MCF 10A (cell line): ENCODE results near the gene OBSL1. TPM values are rescaled to one million over a fixed set of nuclear protein-coding genes. Genes with fewer than 3 reads are reported as not detected.

Experiments used
- BruUV-seq: library from RNA; stranded (reverse); fragments of 400-500 nt; replicated peaks from 2 replicates; lab custom pipeline; 2021; lab: Mats Ljungman, UMichigan
- CTCF ChIA-PET: fragments of 300-600 bp; sonication (Branson Sonifier 250); formaldehyde crosslinking; extraction: SDS; loops from one replicate; lab custom pipeline; 2021; ENCODE audit warnings: antibody characterized with exemption, inconsistent platforms; lab: Yijun Ruan, JAX
- POLR2A ChIA-PET: fragments of 300-600, 350-650 bp; sonication (Branson Sonifier 250); formaldehyde crosslinking; extraction: SDS; loops from one replicate; lab custom pipeline; 2020; ENCODE audit warnings: antibody characterized with exemption, inconsistent platforms; lab: Yijun Ruan, JAX
- DNase-seq: peaks from one replicate; pipeline ENCODE4 v3.0.0-alpha.2; 2018; ENCODE audit not compliant: unreplicated experiment
- H3K27ac Mint-ChIP-seq: one replicate; pipeline ENCODE4 v1.8.0; 2022; ENCODE audit warnings: mild to moderate bottlenecking, low read depth, mixed read lengths; ENCODE audit not compliant: unreplicated experiment
- H3K27me3 Mint-ChIP-seq: one replicate; pipeline ENCODE4 v1.8.0; 2022; ENCODE audit warnings: mixed read lengths; ENCODE audit not compliant: insufficient read depth, unreplicated experiment
- H3K36me3 Mint-ChIP-seq: one replicate; pipeline ENCODE4 v1.8.0; 2022; ENCODE audit warnings: mild to moderate bottlenecking, moderate library complexity, mixed read lengths; ENCODE audit not compliant: insufficient read depth, unreplicated experiment
- H3K4me1 Mint-ChIP-seq: one replicate; pipeline ENCODE4 v1.8.0; 2022; ENCODE audit warnings: mixed read lengths; ENCODE audit not compliant: insufficient read depth, unreplicated experiment
- H3K4me3 Mint-ChIP-seq: one replicate; pipeline ENCODE4 v1.8.0; 2022; ENCODE audit warnings: mild to moderate bottlenecking, moderate library complexity, mixed read lengths; ENCODE audit not compliant: unreplicated experiment
- H3K9me3 Mint-ChIP-seq: one replicate; pipeline ENCODE4 v1.8.0; 2022; ENCODE audit warnings: mixed read lengths; ENCODE audit not compliant: unreplicated experiment
- CTCF ChIP-seq: fragments of 200-600 bp; IDR thresholded peaks from one replicate; pipeline ENCODE4 v1.8.0; 2022; ENCODE audit warnings: antibody characterized with exemption, mild to moderate bottlenecking; ENCODE audit not compliant: unreplicated experiment
- intact Hi-C: fragments of 100-400 bp; cut with micrococcal nuclease; formaldehyde crosslinking; loops from 2 replicates; pipeline ENCODE4 v1.14.1; 2022
- microRNA-seq: library from miRNA; unstranded; fragments of <30 nt; microRNA quantifications from one replicate; pipeline ENCODE4 v1.2.0, GENCODE V29; 2022
- total RNA-seq: library from RNA; stranded (reverse); gene quantifications from 2 replicates; pipeline ENCODE4 v1.2.3, GENCODE V29; 2022

Gene OBSL1
- total RNA-seq, 1 experiment from 2014 or later: 29.0 TPM

- no TSS peak for BruUV-seq
- no peaks in the 10 kb centered on the region for H3K9me3 Mint-ChIP-seq
- DNase-seq: no peak
- intact Hi-C loops: no loop called here
- no peak overlapping the region for H3K4me3 Mint-ChIP-seq
- TF ChIP-seq CTCF: no peak
- POLR2A ChIA-PET: no interaction called here
- H3K4me1 Mint-ChIP-seq: peaks cover 16% of the 10 kb centered on the region
- CTCF ChIA-PET: interaction anchor here (1.0 kb wide), 1 partner anchor 25 kb away, joined by 4 read pairs; no protein-coding TSS in a partner anchor
- peaks cover 12% of the 10 kb centered on the region for H3K27me3 Mint-ChIP-seq
- no peak overlapping the region for H3K27ac Mint-ChIP-seq
- H3K36me3 Mint-ChIP-seq: peaks cover 7% of the 10 kb centered on the region
These were observed 65.8 kb downstream of the OBSL1 start for GRCh38 chr2:219505585-219505984.

GRCh38 chr2:219502618-219503017 is 68.7 kb downstream of the OBSL1 start:
- H3K9me3 Mint-ChIP-seq: no peaks in the 10 kb centered on the region
- ChIA-PET CTCF (interaction anchor here (1.1 to 2.3 kb wide), 4 partner anchors 9 to 187 kb away, joined by 3 to 11 read pairs (median 4); no protein-coding TSS in a partner anchor), POLR2A (no interaction called here)
- intact Hi-C loops: no loop called here
- no peaks in the 10 kb centered on the region for H3K27me3 Mint-ChIP-seq
- TF ChIP-seq CTCF: no peak
- H3K4me3 Mint-ChIP-seq: no peak overlapping the region
- peaks cover 24% of the 10 kb centered on the region for H3K4me1 Mint-ChIP-seq
- no TSS peak for BruUV-seq
- H3K36me3 Mint-ChIP-seq: peaks cover 7% of the 10 kb centered on the region
- DNase-seq: no peak
- H3K27ac Mint-ChIP-seq: no peak overlapping the region

GRCh38 chr2:219501849-219502248 is 69.5 kb downstream of the OBSL1 start:
- no peak overlapping the region for H3K27ac Mint-ChIP-seq
- no peak for DNase-seq
- peaks cover 7% of the 10 kb centered on the region for H3K36me3 Mint-ChIP-seq
- ChIA-PET CTCF (interaction anchor here (0.8 to 2.1 kb wide), 3 partner anchors 29 to 100 kb away, joined by 3 to 11 read pairs (median 4); no protein-coding TSS in a partner anchor), POLR2A (no interaction called here)
- no TSS peak for BruUV-seq
- no peak for TF ChIP-seq CTCF
- H3K4me1 Mint-ChIP-seq: peaks cover 24% of the 10 kb centered on the region
- H3K27me3 Mint-ChIP-seq: no peaks in the 10 kb centered on the region
- intact Hi-C loops: no loop called here
- no peaks in the 10 kb centered on the region for H3K9me3 Mint-ChIP-seq
- H3K4me3 Mint-ChIP-seq: no peak overlapping the region

Small RNA genes within 50 kb of the gene (microRNA-seq; reads per million reads assigned to microRNA genes)
- gene MIR3132: not detected

Other genes starting within 250 kb of the OBSL1 start
- gene RESP18, start 238.8 kb downstream of the OBSL1 start, total RNA-seq: not detected in 2 replicates
- gene DNPEP, start 183.6 kb downstream of the OBSL1 start, total RNA-seq: 81.3 and 81.5 TPM in 2 replicates
- gene DES, start 153.2 kb downstream of the OBSL1 start, total RNA-seq: not detected in 2 replicates
- 23.3 and 25.7 TPM in 2 replicates for gene SPEG, start 136.7 kb downstream of the OBSL1 start, total RNA-seq
- 70.7 and 80.2 TPM in 2 replicates for gene GMPPA, start 72.6 kb downstream of the OBSL1 start, total RNA-seq
- 0.17 TPM in 1 of 2 replicates, not detected in the other for gene ASIC4, start 57.1 kb downstream of the OBSL1 start, total RNA-seq
- gene CHPF, start 27.7 kb downstream of the OBSL1 start, total RNA-seq: 81.2 and 105 TPM in 2 replicates
- 5.3 and 6.3 TPM in 2 replicates for gene TMEM198, start 27.5 kb downstream of the OBSL1 start, total RNA-seq
- gene INHA, start 771 bp upstream of the OBSL1 start, total RNA-seq: 1.2 and 2.2 TPM in 2 replicates
- gene STK11IP, start 26.3 kb upstream of the OBSL1 start, total RNA-seq: 24.2 and 26.5 TPM in 2 replicates
- 4.2 and 4.7 TPM in 2 replicates for gene SLC4A3, start 56.1 kb upstream of the OBSL1 start, total RNA-seq